GM19193 (cell line): Measurements from ENCODE around the gene THUMPD3.

ENCODE experiments used
- POLR2A ChIP-seq: IDR thresholded peaks from 4 replicates; pipeline ENCODE4 v1.6.1; 2011; ENCODE audit not compliant: insufficient read depth, insufficient read length; ENCODE audit errors: extremely low read depth

Gene THUMPD3

DNA sequence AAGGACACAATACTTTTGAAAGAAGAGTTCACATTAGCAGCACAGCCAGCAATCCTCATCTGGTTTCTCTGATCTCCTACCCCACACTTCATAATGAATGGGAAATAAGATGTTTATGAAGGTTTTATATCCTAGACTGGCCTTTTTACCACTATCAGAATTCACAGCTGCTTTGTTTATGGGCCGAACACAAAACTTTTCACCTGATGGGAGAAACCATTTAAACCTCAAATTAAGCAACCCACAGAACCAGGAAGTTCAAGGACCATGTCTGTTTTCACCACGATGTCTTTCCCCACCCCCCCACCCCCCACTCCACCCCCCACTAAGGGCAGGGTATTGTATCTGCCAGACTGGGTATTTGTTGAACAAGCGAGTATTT lies 23.2 kb downstream of the THUMPD3 start:
- no peak for TF ChIP-seq POLR2A

GRCh38 chr3:9386501-9387321 lies 23.9 kb downstream of the THUMPD3 start:
- TF ChIP-seq POLR2A: no peak

GRCh38 chr3:9387322-9387655 lies 24.4 kb downstream of the THUMPD3 start:
- TF ChIP-seq POLR2A: no peak

- TF ChIP-seq POLR2A: no peak
Measured at GRCh38 chr3:9388142-9388541, 25.3 kb downstream of the THUMPD3 start.

- TF ChIP-seq POLR2A: no peak
Measured at GRCh38 chr3:9388562-9389272, 25.9 kb downstream of the THUMPD3 start.

- no peak for TF ChIP-seq POLR2A
Measured at GRCh38 chr3:9390265-9390888, 27.5 kb downstream of the THUMPD3 start.

DNA sequence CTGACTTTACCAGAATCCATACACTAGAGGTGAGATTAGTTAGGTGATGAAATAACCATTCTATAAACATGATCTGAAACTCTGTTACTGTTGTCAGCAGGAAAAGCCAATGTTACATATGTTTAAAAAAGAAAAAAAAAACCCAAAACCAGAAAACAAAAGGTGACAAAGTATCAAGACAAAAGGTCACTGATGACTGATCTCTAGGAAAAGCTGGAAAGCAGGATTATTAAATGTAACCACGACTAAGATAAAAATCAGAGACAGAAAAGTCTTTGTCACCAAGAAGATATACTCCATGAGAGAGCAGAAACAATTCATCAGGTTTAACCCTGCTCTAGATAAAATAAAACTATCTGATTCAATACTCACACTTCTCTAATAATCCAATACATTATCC lies 29.2 kb downstream of the THUMPD3 start:
- TF ChIP-seq POLR2A: no peak

GRCh38 chr3:9395570-9396300 lies 32.9 kb downstream of the THUMPD3 start:
- TF ChIP-seq POLR2A: no peak

GRCh38 chr3:9396301-9396631 lies 33.4 kb downstream of the THUMPD3 start:
- peak; percentile 34 for TF ChIP-seq POLR2A

GRCh38 chr3:9396632-9397331 lies 33.9 kb downstream of the THUMPD3 start:
- peak; percentile 34 for TF ChIP-seq POLR2A

DNA sequence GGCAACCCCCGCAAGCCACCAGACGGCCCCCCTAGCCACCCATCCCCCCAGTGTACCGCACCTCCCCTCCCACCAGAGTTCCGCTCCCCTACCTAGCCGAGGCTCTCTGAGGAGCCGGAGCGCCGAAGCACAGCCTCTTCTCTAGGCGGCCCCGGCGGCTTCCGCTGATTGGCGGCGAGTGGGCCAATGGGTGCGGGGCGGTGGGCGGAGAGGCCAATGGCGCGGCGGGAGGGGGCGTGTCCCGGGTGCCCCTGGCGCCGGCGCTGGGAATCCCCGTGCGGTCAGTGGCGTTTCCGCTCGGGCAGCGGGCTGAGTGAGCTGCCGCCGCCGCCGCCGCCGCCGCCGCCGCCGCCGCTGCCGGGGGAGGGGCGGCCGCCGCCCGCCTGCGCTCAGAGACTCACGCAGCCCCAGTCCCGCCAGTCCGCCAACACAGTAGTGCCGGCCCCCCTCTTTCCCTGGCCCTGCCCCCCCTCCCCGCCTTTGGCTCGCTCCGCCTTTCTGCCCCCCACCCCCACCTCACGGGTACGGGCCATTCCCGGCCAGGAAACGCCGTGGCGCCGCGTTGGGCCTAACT lies 34.6 kb downstream of the THUMPD3 start, which contains the start of gene SETD5:
Gene SETD5, plus strand, starts transcription at position 284 of the 574 bp plus-strand sequence. CDS start 31,324 bp downstream, outside the sequence.
- peak; percentile 96 for TF ChIP-seq POLR2A

DNA sequence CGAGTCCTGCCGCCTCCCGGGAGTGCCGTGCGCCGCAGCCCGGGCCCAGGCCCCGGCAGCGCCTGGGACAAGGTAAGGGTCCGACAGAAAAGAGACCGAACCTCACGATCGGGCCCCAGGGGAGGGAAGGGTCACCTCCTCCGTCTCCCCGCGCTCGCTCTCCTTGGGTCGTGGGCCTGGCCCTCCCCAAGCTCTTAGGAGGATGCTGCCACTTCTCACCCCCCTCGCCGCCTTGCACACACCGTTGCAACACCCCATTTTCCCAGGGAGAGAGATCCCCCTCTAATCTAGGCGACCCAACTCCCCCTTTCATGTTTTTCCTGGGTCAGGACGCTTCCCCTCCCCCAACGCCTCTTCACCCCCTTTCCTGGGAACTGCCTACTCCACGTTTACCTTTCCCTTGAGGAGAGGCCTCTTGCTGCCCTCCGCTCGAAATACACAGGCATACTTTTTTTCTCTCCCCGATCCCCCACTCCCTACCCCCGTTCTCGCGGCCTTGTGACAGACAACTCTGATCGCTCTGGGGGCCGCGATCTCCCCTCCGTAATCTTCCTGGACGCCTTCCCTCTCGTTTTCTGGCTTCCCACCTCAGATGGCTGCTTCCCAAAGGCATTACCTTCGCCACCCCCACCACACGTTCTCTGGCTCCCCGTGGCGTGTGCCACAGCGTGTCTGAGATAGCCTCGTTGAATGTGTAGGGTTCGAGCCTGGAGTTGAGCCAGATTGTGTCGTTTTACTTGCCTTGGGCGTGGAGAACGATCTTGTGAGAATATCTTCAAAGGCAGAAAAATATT lies 35.2 kb downstream of the THUMPD3 start:
- peak; percentile 33 for TF ChIP-seq POLR2A

DNA sequence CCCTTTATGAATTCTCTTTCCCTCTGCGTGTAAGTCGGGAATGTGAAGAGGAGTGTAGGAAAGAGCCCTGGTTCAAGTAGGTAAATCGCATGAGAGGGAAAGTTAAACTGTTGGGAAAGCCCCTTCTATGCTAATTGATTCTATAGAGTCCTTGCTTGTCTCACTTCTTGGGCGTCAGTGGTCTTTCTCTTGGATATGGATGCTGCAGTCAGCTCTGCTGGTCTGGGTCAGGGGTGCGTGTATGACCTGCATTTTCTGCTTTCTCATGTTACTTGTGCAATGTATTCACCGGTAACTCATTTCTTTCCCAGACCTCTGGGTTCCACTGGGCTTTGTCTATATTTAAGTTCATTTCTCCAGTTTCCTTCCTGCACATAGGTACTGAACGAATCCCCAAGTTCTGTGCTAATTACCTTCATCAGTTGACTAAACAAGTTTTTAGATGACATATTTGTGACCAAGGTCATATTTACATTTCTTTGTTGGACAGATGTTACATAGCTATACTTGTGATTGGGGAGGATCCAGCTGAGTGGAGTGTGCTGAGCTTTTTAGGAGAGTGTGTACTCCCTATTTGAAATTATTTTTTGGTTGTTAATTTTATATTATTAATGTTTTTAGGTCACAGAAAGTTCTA lies 36.0 kb downstream of the THUMPD3 start:
- TF ChIP-seq POLR2A: no peak
